ENCODE measurements around the gene SALL4. TPM values are rescaled to one million over a fixed set of nuclear protein-coding genes. Genes with fewer than 3 reads are reported as not detected.
"Not testable (repeated sequence)": the region's sequence is repeated elsewhere in the genome, so short reads cannot be mapped to it uniquely, and the experiment has no call there.

SALL4 gene
- total RNA-seq, 4 donors from 2014 or later: 0.08 to 0.89 (median 0.59) TPM; not detected in 1

DNA sequence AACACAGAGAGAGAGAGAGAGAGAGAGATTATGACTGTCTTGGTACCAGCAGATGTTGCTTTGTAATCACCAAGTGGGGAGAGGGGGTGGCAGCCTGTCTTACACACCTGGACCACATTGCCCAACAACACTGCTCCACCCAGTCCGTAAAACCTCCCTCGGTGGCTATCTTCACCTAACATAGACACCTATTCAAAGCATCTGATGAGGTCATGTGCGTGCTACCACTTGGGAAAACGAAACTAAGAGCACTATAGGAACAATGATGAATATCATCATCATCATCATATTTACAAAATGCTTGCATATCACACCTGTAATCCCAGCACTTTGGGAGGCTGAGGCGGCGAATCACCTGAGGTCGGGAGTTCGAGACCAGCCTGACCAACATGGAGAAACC lies 24.1 kb upstream of the SALL4 start:
- DNase-seq (ENCODE audit: low spot score in 2 of 2): no peak

DNA sequence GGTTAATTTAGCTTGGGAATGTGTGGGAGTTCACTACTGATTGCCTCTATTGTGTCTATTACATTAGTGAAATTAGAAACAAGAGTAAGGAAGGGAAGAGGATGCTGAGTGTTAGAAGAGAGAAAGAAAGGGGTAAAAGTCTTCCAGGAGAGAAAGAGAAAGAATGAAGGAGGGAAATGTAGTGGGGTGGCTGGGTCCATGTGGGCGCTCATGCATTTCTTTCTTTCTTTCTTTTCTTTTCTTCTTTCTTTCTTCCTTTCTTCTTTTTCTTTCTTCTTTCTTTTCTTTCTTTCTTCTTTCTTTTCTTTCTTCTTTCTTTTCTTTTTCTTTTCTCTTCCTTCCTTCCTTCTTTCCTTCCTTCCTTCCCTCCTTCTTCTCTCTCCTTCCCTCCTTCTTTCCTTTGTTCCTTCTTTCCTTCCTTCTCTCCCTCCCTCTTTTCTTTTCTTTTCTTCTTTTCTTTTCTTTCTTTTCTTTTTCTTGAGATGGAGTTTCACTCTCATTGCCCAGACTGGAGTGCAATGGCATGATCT lies 16.2 kb upstream of the SALL4 start:
- H3K36me3 ChIP-seq: no peaks in the 10 kb centered on the region
- no peaks in the 10 kb centered on the region for H3K27me3 ChIP-seq
- no peaks in the 10 kb centered on the region for H3K4me1 ChIP-seq
- WGBS: 100% methylated on average over 1 of the region's 1 CpG
- H3K9me3 ChIP-seq: no peaks in the 10 kb centered on the region
- TF ChIP-seq POLR2A (IDR thresholded peaks at IDR 0.05) (no peak), POLR2AphosphoS5 (IDR thresholded peaks at IDR 0.05) (no peak), EP300 (IDR thresholded peaks at IDR 0.05) (no peak)
- TF ChIP-seq, protein P1, sequence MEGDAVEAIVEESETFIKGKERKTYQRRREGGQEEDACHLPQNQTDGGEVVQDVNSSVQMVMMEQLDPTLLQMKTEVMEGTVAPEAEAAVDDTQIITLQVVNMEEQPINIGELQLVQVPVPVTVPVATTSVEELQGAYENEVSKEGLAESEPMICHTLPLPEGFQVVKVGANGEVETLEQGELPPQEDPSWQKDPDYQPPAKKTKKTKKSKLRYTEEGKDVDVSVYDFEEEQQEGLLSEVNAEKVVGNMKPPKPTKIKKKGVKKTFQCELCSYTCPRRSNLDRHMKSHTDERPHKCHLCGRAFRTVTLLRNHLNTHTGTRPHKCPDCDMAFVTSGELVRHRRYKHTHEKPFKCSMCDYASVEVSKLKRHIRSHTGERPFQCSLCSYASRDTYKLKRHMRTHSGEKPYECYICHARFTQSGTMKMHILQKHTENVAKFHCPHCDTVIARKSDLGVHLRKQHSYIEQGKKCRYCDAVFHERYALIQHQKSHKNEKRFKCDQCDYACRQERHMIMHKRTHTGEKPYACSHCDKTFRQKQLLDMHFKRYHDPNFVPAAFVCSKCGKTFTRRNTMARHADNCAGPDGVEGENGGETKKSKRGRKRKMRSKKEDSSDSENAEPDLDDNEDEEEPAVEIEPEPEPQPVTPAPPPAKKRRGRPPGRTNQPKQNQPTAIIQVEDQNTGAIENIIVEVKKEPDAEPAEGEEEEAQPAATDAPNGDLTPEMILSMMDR (IDR thresholded peaks at IDR 0.05): no peak
- no peak for DNase-seq (ENCODE audit: low spot score in 2 of 2)
- H3K4me3 ChIP-seq: no peak overlapping the region
- H3K27ac ChIP-seq: no peak overlapping the region

More for the DNA sequence above, 24.1 kb upstream of the SALL4 start:
- Histone ChIP-seq H3K9me3 (no peaks in the 10 kb centered on the region), H3K4me3 (no peak overlapping the region), H3K27me3 (no peaks in the 10 kb centered on the region), H3K27ac (no peak overlapping the region), H3K36me3 (no peaks in the 10 kb centered on the region), H3K4me1 (no peaks in the 10 kb centered on the region)
- no peak for TF ChIP-seq EP300 (IDR thresholded peaks at IDR 0.05)
- no peak for TF ChIP-seq POLR2A (IDR thresholded peaks at IDR 0.05)
- TF ChIP-seq, protein P1 (IDR thresholded peaks at IDR 0.05): no peak
- TF ChIP-seq POLR2AphosphoS5 (IDR thresholded peaks at IDR 0.05): no peak
- 88% methylated on average over 8 of the region's 8 CpGs for WGBS

DNA sequence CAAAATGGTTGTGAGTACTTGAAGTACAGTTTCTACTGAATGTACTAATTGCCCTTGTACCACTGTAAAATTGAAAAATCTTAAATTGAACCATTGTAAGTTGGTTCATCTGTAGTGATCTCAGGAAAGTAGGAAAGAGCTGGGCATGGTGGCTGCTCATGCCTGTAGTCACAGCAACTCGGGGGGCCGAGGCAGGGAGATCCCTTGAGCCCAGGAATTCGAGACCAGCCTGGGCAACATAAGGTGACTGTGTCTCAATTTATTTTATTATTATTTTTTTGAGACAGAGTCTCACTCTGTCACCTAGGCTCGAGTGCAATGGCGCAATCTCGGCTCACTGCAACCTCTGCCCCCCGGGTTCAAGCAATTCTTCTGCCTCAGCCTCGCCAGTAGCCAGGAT lies 14.5 kb upstream of the SALL4 start:
- not testable (repeated sequence) for H3K4me3 ChIP-seq; DNase-seq (ENCODE audit: low spot score in 2 of 2); H3K27me3 ChIP-seq; H3K4me1 ChIP-seq; H3K36me3 ChIP-seq; H3K9me3 ChIP-seq; H3K27ac ChIP-seq
- WGBS: 89% methylated on average over 8 of the region's 8 CpGs

GRCh38 chr20:51815383-51816076 lies 13.2 kb upstream of the SALL4 start:
- no peaks in the 10 kb centered on the region for H3K27me3 ChIP-seq
- WGBS: 65% methylated on average over 5 of the region's 5 CpGs
- TF ChIP-seq POLR2A (IDR thresholded peaks at IDR 0.05) (no peak), EP300 (IDR thresholded peaks at IDR 0.05) (no peak), POLR2AphosphoS5 (IDR thresholded peaks at IDR 0.05) (no peak)
- TF ChIP-seq, protein P1 (IDR thresholded peaks at IDR 0.05): no peak
- H3K4me1 ChIP-seq: no peaks in the 10 kb centered on the region
- H3K27ac ChIP-seq: no peak overlapping the region
- no peaks in the 10 kb centered on the region for H3K9me3 ChIP-seq
- no peak for DNase-seq (ENCODE audit: low spot score in 2 of 2)
- no peak overlapping the region for H3K4me3 ChIP-seq
- no peaks in the 10 kb centered on the region for H3K36me3 ChIP-seq

DNA sequence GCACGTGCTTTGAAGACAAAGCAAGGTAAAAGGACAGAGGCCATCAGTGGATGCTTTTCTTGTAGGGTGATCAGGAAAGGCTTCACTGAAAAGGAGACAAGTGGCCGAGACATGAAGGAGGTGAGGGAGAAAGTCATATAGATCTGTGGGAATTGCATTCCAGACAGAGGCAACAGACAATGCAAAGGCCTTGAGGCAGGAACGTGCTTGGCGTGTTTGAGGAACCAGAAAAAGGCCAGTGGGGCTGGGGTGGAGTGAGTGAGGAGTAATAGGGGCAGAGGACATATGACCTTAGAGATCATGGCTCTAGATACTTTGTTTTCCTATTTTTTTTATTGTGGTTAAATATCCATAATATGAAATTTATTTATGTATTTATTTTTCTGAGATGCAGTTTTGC lies 10.5 kb upstream of the SALL4 start:
- 85% methylated on average over 4 of the region's 4 CpGs for WGBS
- TF ChIP-seq POLR2A (IDR thresholded peaks at IDR 0.05) (no peak), EP300 (IDR thresholded peaks at IDR 0.05) (no peak), POLR2AphosphoS5 (IDR thresholded peaks at IDR 0.05) (no peak)
- TF ChIP-seq, protein P1 (IDR thresholded peaks at IDR 0.05): no peak
- Histone ChIP-seq H3K36me3 (no peaks in the 10 kb centered on the region), H3K4me1 (no peaks in the 10 kb centered on the region), H3K9me3 (no peaks in the 10 kb centered on the region), H3K27ac (no peak overlapping the region), H3K27me3 (no peaks in the 10 kb centered on the region), H3K4me3 (no peak overlapping the region)
- no peak for DNase-seq (ENCODE audit: low spot score in 2 of 2)
